Measurements from ENCODE around the gene GRID1. TPM values are rescaled to one million over a fixed set of nuclear protein-coding genes. Genes with fewer than 3 reads are reported as not detected.
A peak's percentile ranks its signal among the peaks of the same experiment; 100 is the strongest.

Gene GRID1
- polyA plus RNA-seq, 5 donors: 0.54 to 1.5 (median 1.1) TPM

DNA sequence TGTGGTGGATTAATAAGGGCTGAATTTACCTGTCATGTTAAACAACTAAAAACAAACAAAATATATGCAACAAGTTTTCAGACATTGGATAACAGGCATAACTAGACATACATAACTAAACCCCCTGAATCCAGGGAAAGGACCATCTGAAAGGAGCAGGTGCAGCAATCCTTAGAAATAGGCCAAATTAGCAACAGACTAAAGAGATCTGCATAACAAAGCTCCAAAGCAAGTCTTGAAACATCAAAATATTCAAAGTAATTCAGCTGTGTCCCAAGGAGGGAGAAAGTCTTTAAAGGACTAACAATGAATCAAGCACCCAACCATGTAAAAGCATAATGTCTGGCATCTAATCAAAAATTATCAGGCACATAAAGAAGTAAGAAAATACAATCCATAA, 475.1 kb downstream of the GRID1 start:
- no peak for DNase-seq

- no peak for DNase-seq
These were observed 478.0 kb downstream of the GRID1 start for GRCh38 chr10:85888559-85888958.

- peak in 1 of 2 donors; percentile 7 for DNase-seq
These were observed 478.6 kb downstream of the GRID1 start for GRCh38 chr10:85888004-85888403.

DNA sequence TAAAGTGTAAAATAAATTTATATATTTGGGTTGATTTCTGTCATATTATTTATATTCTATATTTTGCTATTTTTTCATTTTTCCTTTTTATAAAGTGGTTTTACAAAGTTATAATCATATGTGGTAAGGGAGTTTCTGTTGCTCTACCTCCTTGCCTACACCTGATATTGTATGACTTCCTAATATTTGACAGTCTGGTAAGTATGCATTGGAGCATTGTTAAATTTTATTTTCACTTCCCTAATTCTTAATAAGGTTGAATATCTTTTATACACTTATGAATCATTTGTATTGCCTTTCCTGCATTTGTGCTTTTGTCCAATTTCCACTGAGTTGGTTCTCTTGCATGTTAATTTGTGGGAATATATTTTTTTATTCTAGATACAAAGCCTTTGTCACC, 492.4 kb downstream of the GRID1 start:
- DNase-seq: no peak

- no peak for DNase-seq
These were observed 493.5 kb downstream of the GRID1 start for GRCh38 chr10:85873063-85873462.

GRCh38 chr10:85868627-85869499, 497.7 kb downstream of the GRID1 start:
- no peak for DNase-seq

DNA sequence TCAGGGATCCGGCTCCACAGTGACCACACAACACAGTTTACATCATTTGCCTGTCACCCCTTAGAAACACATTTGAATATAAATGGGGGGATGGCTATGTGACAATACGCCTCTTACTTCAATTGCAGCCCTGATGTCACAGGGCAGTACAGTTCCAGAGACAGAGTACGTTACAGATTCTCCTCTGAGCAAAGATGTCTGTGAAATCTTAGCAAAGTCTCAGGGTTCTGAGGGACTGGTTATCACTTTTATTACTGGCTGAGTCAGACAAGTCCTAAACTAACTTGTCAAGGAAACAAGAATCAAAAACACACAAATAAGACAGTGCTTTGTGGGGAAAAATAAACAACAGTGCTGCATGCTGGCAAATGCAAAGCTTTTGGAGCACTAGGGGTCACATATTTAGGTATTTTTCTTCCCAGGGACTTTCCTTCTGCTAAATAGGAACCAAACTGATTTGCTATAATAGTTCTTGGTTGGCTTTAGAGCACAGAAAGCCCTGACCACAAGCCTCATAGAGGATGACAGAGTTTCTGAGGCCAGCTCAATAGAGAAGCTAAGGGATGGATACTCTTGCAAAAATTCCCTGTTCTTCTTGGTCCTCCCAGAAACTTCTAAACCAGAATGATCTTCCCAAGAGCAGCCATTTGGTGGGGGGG, 501.6 kb downstream of the GRID1 start:
- DNase-seq: no peak

GRCh38 chr10:85864173-85864549, 502.4 kb downstream of the GRID1 start:
- DNase-seq: no peak

- no peak for DNase-seq
These were observed 503.1 kb downstream of the GRID1 start for GRCh38 chr10:85863301-85864172.

DNA sequence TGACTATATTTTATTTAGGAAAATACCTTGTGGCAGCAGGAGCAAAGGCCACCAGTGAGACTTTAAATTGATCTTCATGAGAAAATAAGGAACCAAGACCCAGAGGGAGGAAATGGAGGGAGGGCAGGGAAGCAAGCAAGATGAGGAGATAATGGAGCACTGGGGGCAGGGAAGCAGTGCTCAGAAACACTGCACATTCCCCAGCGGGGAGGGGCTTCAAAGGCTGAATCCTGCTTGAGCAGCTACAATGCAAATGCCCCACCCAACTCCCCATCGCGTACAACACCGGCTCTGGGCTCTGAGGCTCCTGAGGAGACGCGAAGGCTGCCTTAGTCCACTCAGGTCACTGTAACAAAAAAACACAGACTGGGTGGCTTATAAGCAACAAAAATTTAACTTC, 503.8 kb downstream of the GRID1 start:
- DNase-seq: no peak

GRCh38 chr10:85861513-85862197, 504.9 kb downstream of the GRID1 start:
- no peak for DNase-seq

GRCh38 chr10:85859859-85860258, 506.7 kb downstream of the GRID1 start:
- no peak for DNase-seq

- DNase-seq: no peak
These were observed 507.6 kb downstream of the GRID1 start for GRCh38 chr10:85858776-85859515.

GRCh38 chr10:85857791-85858190, 508.8 kb downstream of the GRID1 start:
- no peak for DNase-seq

DNA sequence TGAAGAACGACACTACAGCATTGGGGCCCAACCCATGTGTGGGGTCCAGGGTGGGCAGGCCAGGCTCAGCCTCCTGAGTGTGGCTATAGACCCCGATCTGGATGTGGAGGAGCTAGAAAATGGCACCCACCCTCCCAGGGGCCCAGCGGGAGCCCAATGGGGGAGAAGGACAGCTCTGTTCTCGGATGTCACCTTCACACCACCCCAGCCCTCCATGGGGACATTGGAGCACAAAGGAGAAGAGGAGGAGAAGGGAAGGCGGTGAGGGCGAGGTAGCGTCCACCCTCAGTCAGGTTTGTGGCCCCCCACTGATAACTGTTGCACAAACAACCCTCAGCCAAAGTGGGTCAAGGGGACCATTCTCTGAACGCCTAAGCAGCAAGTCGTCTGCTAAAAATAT, 509.3 kb downstream of the GRID1 start:
- DNase-seq: no peak

- no peak for DNase-seq
These were observed 514.7 kb downstream of the GRID1 start for GRCh38 chr10:85851934-85852333.

DNA sequence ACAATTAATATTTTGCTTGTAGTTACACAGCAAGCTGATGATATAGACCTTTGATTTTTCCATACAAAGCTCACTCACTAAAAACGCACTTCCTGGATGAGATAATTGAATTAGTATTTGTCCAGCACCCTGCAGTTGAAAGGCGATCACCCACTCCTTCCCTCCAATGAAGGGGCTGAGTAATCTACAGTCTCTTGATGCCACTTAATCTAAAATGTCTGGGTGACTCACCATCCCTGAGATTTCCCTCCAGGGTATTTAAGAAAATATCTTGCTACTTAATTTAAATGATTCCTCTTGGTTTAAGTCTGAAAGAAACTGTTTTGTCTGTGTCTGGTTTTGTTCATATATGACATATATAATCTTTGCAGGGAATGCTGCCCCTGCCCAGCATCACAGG, 515.3 kb downstream of the GRID1 start:
- no peak for DNase-seq

- no peak for DNase-seq
These were observed 515.9 kb downstream of the GRID1 start for GRCh38 chr10:85850736-85851135.

DNA sequence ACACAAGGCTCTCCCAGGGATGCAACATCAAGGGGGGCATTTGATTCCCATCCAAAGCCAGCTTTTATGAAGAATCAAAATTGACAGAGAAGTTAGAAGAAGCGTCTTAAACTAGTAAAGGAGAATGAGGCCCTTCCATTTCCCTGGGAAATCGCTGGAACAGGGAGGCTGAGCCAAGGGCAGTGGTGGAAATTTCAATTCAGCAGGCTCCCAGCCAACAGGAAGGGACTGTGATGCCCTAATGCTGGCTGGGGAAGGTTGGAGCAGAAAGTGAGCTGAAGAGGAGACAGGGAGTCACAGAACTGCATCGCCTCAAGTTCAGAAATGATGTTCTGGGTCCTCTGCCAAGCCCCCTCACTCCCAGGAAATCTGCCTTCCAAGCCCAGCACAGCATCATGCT, 517.3 kb downstream of the GRID1 start:
- DNase-seq: no peak

GRCh38 chr10:85848756-85849155, 517.8 kb downstream of the GRID1 start:
- no peak for DNase-seq

DNA sequence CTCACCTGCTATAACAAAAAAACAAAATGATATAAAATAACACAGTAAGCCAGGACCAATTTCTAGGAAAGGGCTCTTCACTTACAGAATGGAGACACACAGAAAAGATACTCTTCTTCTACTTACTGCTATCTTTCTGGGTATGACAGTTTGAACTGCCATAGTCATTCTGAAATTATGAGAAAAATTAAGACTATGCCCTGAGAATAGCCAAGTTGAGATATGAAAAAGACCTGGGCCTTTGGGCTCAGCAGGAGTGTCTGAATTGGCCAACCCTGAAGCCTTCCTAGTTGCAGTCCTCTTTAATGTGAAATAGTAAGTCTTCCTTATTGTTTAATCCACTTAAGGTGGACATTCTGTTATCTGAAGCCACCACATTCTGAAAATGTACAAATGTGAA, 519.5 kb downstream of the GRID1 start:
- DNase-seq: no peak

Measured in right lung (tissue), 5 donors.